WTC11 (cell line): Measurements from ENCODE around the gene ARID4B. TPM values are rescaled to one million over a fixed set of nuclear protein-coding genes. Genes with fewer than 3 reads are reported as not detected.

Source experiments
- ATAC-seq: fragments of 200-7000 bp; cut with Tn5 transposase; 2 replicates; pipeline ENCODE4 v1.10.0; 2021; ENCODE audit warnings: mild to moderate bottlenecking, moderate library complexity
- CTCF ChIA-PET: fragments of 300-600 bp; sonication (Branson Sonifier 250); formaldehyde crosslinking; loops from one replicate; lab custom pipeline; 2021; ENCODE audit warnings: antibody characterized with exemption; lab: Charles Lee
- POLR2A ChIA-PET: fragments of 350-600 bp; sonication (Branson Sonifier 250); formaldehyde crosslinking; loops from one replicate; lab custom pipeline; 2021; ENCODE audit warnings: antibody characterized with exemption; lab: Charles Lee
- DNase-seq: peaks from one replicate; pipeline ENCODE4 v3.0.0; 2021; ENCODE audit warnings: low spot score
- H3K27ac Mint-ChIP-seq: 2 replicates; pipeline ENCODE4 v1.8.0; 2021; ENCODE audit warnings: mixed read lengths
- H3K27me3 Mint-ChIP-seq: 2 replicates; pipeline ENCODE4 v1.8.0; 2021; ENCODE audit warnings: low read depth, mild to moderate bottlenecking, moderate library complexity, mixed read lengths
- H3K36me3 Mint-ChIP-seq: 2 replicates; pipeline ENCODE4 v1.8.0; 2021; ENCODE audit warnings: mixed read lengths
- H3K4me1 Mint-ChIP-seq: 2 replicates; pipeline ENCODE4 v1.8.0; 2022; ENCODE audit warnings: mixed read lengths
- H3K4me3 Mint-ChIP-seq: 2 replicates; pipeline ENCODE4 v1.8.0; 2021; ENCODE audit warnings: mild to moderate bottlenecking, moderate library complexity, mixed read lengths
- H3K9me3 Mint-ChIP-seq: 2 replicates; pipeline ENCODE4 v1.8.0; 2021; ENCODE audit warnings: mixed read lengths
- ELF4 ChIP-seq: sonication (generic); formaldehyde crosslinking; IDR thresholded peaks from 2 replicates; pipeline ENCODE4 v1.8.1; 2022; ENCODE audit warnings: low read depth, mild to moderate bottlenecking, moderate library complexity, missing genetic modification reagents
- ESRRA ChIP-seq: sonication (generic); formaldehyde crosslinking; IDR thresholded peaks from 2 replicates; pipeline ENCODE4 v1.8.1; 2022; ENCODE audit warnings: mild to moderate bottlenecking, missing genetic modification reagents, borderline replicate concordance
- FOXK1 ChIP-seq: sonication (generic); formaldehyde crosslinking; IDR thresholded peaks from 2 replicates; pipeline ENCODE4 v1.8.0; 2022; ENCODE audit warnings: mild to moderate bottlenecking, moderate library complexity, missing genetic modification reagents
- GTF2I ChIP-seq: fragments of 250-450 bp; sonication (Bioruptor Pico); conservative IDR thresholded peaks from 2 replicates; pipeline ENCODE4 v1.4.0; 2021; ENCODE audit warnings: mild to moderate bottlenecking
- KAT7 ChIP-seq: sonication (generic); formaldehyde crosslinking; IDR thresholded peaks from 2 replicates; pipeline ENCODE4 v1.8.1; 2023; ENCODE audit warnings: missing genetic modification reagents, mild to moderate bottlenecking, borderline replicate concordance
- NFE2L1 ChIP-seq: sonication (generic); formaldehyde crosslinking; IDR thresholded peaks from 2 replicates; pipeline ENCODE4 v1.8.1; 2023; ENCODE audit warnings: missing genetic modification reagents
- SP1 ChIP-seq: sonication (generic); formaldehyde crosslinking; conservative IDR thresholded peaks from 2 replicates; pipeline ENCODE4 v1.8.1; 2022; ENCODE audit warnings: missing genetic modification reagents
- ZNF425 ChIP-seq: fragments of 250-450 bp; sonication (Bioruptor Pico); conservative IDR thresholded peaks from 2 replicates; pipeline ENCODE4 v1.9.0; 2021; ENCODE audit warnings: mild to moderate bottlenecking
- total RNA-seq: library from RNA; stranded (reverse); gene quantifications from 3 replicates; pipeline ENCODE4 v1.2.3, GENCODE V29; 2021
- TF ChIP-seq, protein P1 (sequence below): sonication (generic); formaldehyde crosslinking; IDR thresholded peaks from 2 replicates; pipeline ENCODE4 v1.8.1; 2022; ENCODE audit warnings: mild to moderate bottlenecking, missing genetic modification reagents, moderate library complexity, borderline replicate concordance
- TF ChIP-seq, protein P2 (sequence below): fragments of 250-450 bp; sonication (Bioruptor Pico); IDR thresholded peaks from 2 replicates; pipeline ENCODE4 v1.9.0; 2021; ENCODE audit warnings: mild to moderate bottlenecking
- TF ChIP-seq, protein P3 (sequence below): sonication (generic); formaldehyde crosslinking; conservative IDR thresholded peaks from 2 replicates; pipeline ENCODE4 v1.8.1; 2023; ENCODE audit warnings: mild to moderate bottlenecking, low read depth, missing genetic modification reagents, moderate library complexity
- TF ChIP-seq, protein P4 (sequence below): sonication (generic); formaldehyde crosslinking; IDR thresholded peaks from 2 replicates; pipeline ENCODE4 v1.8.0; 2023; ENCODE audit warnings: missing genetic modification reagents, mild to moderate bottlenecking, borderline replicate concordance

The ARID4B gene
- total RNA-seq, 1 experiment from 2014 or later, result 35.7 TPM

DNA sequence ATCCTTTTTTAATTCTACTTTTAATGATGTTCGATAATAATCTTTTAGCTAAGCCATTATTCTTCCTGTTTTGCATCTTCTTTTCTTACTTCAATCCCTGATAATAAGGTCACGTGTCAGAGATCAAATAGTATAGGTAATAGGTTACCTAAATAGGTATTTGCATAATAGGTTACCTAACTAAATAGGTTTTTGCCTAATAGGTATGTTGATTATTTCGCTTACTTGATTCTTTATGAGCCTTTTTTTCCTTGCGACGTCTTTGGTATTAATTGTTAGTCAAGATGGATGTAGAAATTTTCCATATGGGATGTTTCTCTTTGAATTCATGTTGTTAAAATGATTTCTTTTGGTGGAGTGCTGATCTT is 2.9 kb upstream of the ARID4B start:
- H3K4me1 Mint-ChIP-seq, result peaks cover 17% of the 10 kb centered on the region
- peak overlapping the region; percentile 61; the same call in 1 of the 2 replicates for H3K27ac Mint-ChIP-seq
- CTCF ChIA-PET, result no interaction called here
- H3K4me3 Mint-ChIP-seq, result no peak overlapping the region
- POLR2A ChIA-PET, result no interaction called here
- H3K36me3 Mint-ChIP-seq, result peaks cover 25% of the 10 kb centered on the region
- TF ChIP-seq, protein P1, sequence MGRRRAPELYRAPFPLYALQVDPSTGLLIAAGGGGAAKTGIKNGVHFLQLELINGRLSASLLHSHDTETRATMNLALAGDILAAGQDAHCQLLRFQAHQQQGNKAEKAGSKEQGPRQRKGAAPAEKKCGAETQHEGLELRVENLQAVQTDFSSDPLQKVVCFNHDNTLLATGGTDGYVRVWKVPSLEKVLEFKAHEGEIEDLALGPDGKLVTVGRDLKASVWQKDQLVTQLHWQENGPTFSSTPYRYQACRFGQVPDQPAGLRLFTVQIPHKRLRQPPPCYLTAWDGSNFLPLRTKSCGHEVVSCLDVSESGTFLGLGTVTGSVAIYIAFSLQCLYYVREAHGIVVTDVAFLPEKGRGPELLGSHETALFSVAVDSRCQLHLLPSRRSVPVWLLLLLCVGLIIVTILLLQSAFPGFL (CRISPR knock-in tag), result no peak
- TF ChIP-seq ELF4 (CRISPR knock-in tag), result no peak
- no peak for DNase-seq
- no peak for ATAC-seq
- H3K27me3 Mint-ChIP-seq, result no peaks in the 10 kb centered on the region
- H3K9me3 Mint-ChIP-seq, result no peaks in the 10 kb centered on the region

DNA sequence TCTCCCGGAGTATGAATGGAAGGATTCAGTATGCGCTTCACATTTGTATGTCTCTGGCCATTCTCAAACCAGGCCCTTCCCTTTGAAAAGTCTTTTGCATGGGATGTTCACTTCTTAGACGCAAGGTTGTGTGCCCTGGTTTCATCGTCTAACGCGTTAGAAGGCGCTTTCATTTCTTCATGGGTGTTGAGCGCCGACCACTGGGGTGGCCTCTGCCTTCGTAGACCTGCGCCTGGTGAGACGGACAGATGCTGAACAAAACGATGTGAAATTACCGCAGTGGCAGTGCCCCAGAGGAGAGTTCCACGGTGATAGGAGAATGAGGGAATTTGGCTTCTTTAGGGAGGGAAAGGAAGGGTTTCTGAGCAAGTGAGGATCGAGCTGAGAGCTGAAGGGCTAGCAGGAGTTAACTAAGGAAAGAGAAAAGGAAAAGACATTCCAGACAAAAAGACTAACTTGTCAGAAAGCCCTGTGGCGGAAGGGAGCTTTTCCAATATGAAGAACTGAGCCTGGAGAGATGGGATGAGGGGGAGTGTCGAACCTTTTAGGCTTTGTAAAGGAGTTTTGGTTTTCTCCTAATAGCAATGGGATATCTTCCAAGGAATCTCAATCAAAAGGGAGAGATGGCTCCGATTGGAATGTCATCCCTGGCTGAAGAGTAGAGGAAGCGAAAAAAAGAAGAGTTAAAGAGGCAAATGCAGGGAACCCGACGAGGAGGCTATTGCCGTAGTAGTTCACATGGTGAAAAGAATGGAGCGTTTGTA is 1.3 kb upstream of the ARID4B start:
- Mint-ChIP-seq H3K27me3 (no peaks in the 10 kb centered on the region), H3K36me3 (peaks cover 26% of the 10 kb centered on the region), H3K4me3 (no peak overlapping the region), H3K27ac (no peak overlapping the region), H3K4me1 (peaks cover 30% of the 10 kb centered on the region), H3K9me3 (no peaks in the 10 kb centered on the region)
- TF ChIP-seq KAT7 (CRISPR knock-in tag) (no peak), SP1 (0 out of 2 replicates have a peak, but pooled peaks have one; percentile 19)
- TF ChIP-seq, protein P2, sequence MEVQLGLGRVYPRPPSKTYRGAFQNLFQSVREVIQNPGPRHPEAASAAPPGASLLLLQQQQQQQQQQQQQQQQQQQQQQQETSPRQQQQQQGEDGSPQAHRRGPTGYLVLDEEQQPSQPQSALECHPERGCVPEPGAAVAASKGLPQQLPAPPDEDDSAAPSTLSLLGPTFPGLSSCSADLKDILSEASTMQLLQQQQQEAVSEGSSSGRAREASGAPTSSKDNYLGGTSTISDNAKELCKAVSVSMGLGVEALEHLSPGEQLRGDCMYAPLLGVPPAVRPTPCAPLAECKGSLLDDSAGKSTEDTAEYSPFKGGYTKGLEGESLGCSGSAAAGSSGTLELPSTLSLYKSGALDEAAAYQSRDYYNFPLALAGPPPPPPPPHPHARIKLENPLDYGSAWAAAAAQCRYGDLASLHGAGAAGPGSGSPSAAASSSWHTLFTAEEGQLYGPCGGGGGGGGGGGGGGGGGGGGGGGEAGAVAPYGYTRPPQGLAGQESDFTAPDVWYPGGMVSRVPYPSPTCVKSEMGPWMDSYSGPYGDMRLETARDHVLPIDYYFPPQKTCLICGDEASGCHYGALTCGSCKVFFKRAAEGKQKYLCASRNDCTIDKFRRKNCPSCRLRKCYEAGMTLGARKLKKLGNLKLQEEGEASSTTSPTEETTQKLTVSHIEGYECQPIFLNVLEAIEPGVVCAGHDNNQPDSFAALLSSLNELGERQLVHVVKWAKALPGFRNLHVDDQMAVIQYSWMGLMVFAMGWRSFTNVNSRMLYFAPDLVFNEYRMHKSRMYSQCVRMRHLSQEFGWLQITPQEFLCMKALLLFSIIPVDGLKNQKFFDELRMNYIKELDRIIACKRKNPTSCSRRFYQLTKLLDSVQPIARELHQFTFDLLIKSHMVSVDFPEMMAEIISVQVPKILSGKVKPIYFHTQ, result 0 out of 2 replicates have a peak, but pooled peaks have one; percentile 5
- DNase-seq (peak; percentile 21), ATAC-seq (0 out of 2 replicates have a peak, but pooled peaks have one; percentile 0)
- ChIA-PET POLR2A (interaction anchor here (0.6 to 3.3 kb wide), 9 partner anchors 17 to 86 kb away, joined by 3 to 18 read pairs (median 3); partner anchors contain the start of gene TBCE), CTCF (interaction anchor here (1.1 to 2.0 kb wide), 3 partner anchors 76 to 88 kb away, joined by 3 to 5 read pairs (median 5); no protein-coding TSS in a partner anchor)

GRCh38 chr1:235328271-235329138 is 526 bp upstream of the ARID4B start, which contains the start of gene GGPS1:
Gene GGPS1, plus strand, starts transcription at chr1:235328570. Its CDS starts 6,695 bp downstream, at chr1:235335265.
- Mint-ChIP-seq H3K27ac (no peak within 1 kb of the TSS), H3K9me3 (no peaks in the 10 kb centered on the region), H3K27me3 (no peaks in the 10 kb centered on the region), H3K36me3 (peaks cover 28% of the 10 kb centered on the region), H3K4me3 (no peak within 1 kb of the TSS), H3K4me1 (peaks cover 30% of the 10 kb centered on the region)
- peak; percentile 96 for DNase-seq
- peak; percentile 88 for ATAC-seq
- ChIA-PET POLR2A (interaction anchor here (0.5 to 3.3 kb wide), 13 partner anchors 11 to 200 kb away, joined by 3 to 18 read pairs (median 3); partner anchors contain the start of genes B3GALNT2, TBCE and TOMM20), CTCF (interaction anchor here (0.6 to 2.0 kb wide), 6 partner anchors 75 to 269 kb away, joined by 3 to 13 read pairs (median 5); no protein-coding TSS in a partner anchor)
- TF ChIP-seq ESRRA (CRISPR knock-in tag), result no peak
- TF ChIP-seq NFE2L1 (CRISPR knock-in tag), result no peak
- TF ChIP-seq, protein P3, sequence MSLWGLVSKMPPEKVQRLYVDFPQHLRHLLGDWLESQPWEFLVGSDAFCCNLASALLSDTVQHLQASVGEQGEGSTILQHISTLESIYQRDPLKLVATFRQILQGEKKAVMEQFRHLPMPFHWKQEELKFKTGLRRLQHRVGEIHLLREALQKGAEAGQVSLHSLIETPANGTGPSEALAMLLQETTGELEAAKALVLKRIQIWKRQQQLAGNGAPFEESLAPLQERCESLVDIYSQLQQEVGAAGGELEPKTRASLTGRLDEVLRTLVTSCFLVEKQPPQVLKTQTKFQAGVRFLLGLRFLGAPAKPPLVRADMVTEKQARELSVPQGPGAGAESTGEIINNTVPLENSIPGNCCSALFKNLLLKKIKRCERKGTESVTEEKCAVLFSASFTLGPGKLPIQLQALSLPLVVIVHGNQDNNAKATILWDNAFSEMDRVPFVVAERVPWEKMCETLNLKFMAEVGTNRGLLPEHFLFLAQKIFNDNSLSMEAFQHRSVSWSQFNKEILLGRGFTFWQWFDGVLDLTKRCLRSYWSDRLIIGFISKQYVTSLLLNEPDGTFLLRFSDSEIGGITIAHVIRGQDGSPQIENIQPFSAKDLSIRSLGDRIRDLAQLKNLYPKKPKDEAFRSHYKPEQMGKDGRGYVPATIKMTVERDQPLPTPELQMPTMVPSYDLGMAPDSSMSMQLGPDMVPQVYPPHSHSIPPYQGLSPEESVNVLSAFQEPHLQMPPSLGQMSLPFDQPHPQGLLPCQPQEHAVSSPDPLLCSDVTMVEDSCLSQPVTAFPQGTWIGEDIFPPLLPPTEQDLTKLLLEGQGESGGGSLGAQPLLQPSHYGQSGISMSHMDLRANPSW, result no peak
- TF ChIP-seq, protein P4, sequence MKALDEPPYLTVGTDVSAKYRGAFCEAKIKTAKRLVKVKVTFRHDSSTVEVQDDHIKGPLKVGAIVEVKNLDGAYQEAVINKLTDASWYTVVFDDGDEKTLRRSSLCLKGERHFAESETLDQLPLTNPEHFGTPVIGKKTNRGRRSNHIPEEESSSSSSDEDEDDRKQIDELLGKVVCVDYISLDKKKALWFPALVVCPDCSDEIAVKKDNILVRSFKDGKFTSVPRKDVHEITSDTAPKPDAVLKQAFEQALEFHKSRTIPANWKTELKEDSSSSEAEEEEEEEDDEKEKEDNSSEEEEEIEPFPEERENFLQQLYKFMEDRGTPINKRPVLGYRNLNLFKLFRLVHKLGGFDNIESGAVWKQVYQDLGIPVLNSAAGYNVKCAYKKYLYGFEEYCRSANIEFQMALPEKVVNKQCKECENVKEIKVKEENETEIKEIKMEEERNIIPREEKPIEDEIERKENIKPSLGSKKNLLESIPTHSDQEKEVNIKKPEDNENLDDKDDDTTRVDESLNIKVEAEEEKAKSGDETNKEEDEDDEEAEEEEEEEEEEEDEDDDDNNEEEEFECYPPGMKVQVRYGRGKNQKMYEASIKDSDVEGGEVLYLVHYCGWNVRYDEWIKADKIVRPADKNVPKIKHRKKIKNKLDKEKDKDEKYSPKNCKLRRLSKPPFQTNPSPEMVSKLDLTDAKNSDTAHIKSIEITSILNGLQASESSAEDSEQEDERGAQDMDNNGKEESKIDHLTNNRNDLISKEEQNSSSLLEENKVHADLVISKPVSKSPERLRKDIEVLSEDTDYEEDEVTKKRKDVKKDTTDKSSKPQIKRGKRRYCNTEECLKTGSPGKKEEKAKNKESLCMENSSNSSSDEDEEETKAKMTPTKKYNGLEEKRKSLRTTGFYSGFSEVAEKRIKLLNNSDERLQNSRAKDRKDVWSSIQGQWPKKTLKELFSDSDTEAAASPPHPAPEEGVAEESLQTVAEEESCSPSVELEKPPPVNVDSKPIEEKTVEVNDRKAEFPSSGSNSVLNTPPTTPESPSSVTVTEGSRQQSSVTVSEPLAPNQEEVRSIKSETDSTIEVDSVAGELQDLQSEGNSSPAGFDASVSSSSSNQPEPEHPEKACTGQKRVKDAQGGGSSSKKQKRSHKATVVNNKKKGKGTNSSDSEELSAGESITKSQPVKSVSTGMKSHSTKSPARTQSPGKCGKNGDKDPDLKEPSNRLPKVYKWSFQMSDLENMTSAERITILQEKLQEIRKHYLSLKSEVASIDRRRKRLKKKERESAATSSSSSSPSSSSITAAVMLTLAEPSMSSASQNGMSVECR (CRISPR knock-in tag), result no peak
- no peak for TF ChIP-seq GTF2I (CRISPR knock-in tag)
- TF ChIP-seq ZNF425, result no peak
- peak; percentile 76 for TF ChIP-seq FOXK1 (CRISPR knock-in tag)
